DND-41 (cell line): ENCODE measurements around the gene GFOD2.

Experiments
- EZH2 ChIP-seq: IDR thresholded peaks from 3 replicates; pipeline ENCODE4 v1.6.1; 2012; ENCODE audit warnings: borderline replicate concordance, low read depth, mild to moderate bottlenecking, moderate library complexity, low read length, inconsistent platforms; ENCODE audit not compliant: severe bottlenecking
- TF ChIP-seq, protein P1 (sequence below): IDR thresholded peaks from 2 replicates; pipeline ENCODE4 v1.5.1; 2012; ENCODE audit warnings: borderline replicate concordance, low read length, moderate library complexity, mild to moderate bottlenecking; ENCODE audit not compliant: poor library complexity, severe bottlenecking; ENCODE audit errors: extremely low read depth

DNA sequence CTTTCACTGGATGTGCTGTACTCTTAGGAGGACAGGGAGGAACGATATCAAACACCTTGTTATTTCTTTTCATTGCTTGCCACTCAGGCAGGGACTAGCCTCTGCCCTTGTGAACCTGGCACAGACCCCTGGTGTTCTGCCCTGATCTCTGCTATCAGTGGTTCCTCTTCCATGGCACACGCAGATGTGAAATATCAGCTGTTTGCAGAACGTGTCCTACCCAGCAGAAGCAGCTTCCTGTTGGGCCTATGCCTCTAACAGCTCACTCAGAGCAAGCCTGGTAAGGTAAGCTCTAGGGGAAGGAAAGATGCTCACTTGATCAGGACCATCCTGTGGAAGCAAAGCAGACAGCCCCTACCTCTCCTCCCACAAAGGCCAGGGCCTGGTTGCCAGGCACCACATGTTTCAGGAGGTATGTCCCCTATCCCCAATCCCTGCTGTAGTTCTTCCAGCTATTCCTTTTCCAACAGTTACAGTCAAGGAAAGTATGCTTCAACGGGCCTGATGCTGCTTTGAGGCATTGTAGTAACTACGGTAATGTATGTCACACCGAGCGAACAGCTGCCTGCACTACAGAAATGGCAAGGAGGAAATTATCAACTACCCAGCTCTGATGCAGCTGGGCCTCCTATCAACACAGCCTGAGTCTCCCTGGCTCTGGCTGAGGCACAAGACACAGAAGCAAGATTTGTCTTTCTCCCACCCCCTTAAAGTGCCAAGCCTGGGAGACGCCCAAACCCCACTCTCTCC is 41.3 kb upstream of the GFOD2 start:
- TF ChIP-seq, protein P1, sequence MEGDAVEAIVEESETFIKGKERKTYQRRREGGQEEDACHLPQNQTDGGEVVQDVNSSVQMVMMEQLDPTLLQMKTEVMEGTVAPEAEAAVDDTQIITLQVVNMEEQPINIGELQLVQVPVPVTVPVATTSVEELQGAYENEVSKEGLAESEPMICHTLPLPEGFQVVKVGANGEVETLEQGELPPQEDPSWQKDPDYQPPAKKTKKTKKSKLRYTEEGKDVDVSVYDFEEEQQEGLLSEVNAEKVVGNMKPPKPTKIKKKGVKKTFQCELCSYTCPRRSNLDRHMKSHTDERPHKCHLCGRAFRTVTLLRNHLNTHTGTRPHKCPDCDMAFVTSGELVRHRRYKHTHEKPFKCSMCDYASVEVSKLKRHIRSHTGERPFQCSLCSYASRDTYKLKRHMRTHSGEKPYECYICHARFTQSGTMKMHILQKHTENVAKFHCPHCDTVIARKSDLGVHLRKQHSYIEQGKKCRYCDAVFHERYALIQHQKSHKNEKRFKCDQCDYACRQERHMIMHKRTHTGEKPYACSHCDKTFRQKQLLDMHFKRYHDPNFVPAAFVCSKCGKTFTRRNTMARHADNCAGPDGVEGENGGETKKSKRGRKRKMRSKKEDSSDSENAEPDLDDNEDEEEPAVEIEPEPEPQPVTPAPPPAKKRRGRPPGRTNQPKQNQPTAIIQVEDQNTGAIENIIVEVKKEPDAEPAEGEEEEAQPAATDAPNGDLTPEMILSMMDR, result no peak
- no peak for TF ChIP-seq EZH2
